SW 1271 (cell line): ENCODE measurements around the gene CTSW.

Experiments
- DNase-seq, 2 experiments: peaks; one replicate each; lab custom pipeline; 2025; lab: John Stamatoyannopoulos, UW

Gene CTSW

GRCh38 chr11:65903068-65903481 lies 23.4 kb downstream of the CTSW start:
- peak; percentile 91 to 97 for DNase-seq

GRCh38 chr11:65903715-65904114 lies 24.1 kb downstream of the CTSW start:
- no peak for DNase-seq

GRCh38 chr11:65906602-65907001 lies 27.0 kb downstream of the CTSW start:
- DNase-seq: no peak

GRCh38 chr11:65907878-65908277 lies 28.2 kb downstream of the CTSW start:
- DNase-seq: no peak

- peak; percentile 83 to 90 for DNase-seq
These were observed 32.3 kb downstream of the CTSW start for GRCh38 chr11:65911682-65912568.

- DNase-seq: no peak
These were observed 33.2 kb downstream of the CTSW start for GRCh38 chr11:65912845-65913244.

GRCh38 chr11:65915101-65915820 lies 35.6 kb downstream of the CTSW start:
- no peak for DNase-seq

- DNase-seq: peak; percentile 95 to 97
These were observed 36.2 kb downstream of the CTSW start for GRCh38 chr11:65915821-65916251.

- no peak for DNase-seq
These were observed 36.8 kb downstream of the CTSW start for GRCh38 chr11:65916391-65916790.

GRCh38 chr11:65917077-65917433 lies 37.4 kb downstream of the CTSW start:
- DNase-seq: no peak

GRCh38 chr11:65917434-65918210 lies 38.0 kb downstream of the CTSW start:
- DNase-seq: no peak

- peak in 1 of 2 experiments; percentile 61 for DNase-seq
These were observed 38.8 kb downstream of the CTSW start, which contains the start of gene C11orf68 for GRCh38 chr11:65918211-65919140. C11orf68 (minus strand) TSS chr11:65919062; CDS start chr11:65919031, 31 bp downstream.

- DNase-seq: peak; percentile 85 to 94
These were observed 39.5 kb downstream of the CTSW start, which contains the start of gene DRAP1 for GRCh38 chr11:65919141-65919572. DRAP1 (plus strand) TSS chr11:65919426; CDS start chr11:65919502, 76 bp downstream.

GRCh38 chr11:65919573-65920371 lies 40.1 kb downstream of the CTSW start:
- DNase-seq: peak in 1 of 2 experiments; percentile 69

GRCh38 chr11:65920372-65920802 lies 40.8 kb downstream of the CTSW start:
- no peak for DNase-seq

GRCh38 chr11:65921033-65921555 lies 41.5 kb downstream of the CTSW start:
- no peak for DNase-seq

GRCh38 chr11:65921876-65922275 lies 42.2 kb downstream of the CTSW start:
- no peak for DNase-seq

- no peak for DNase-seq
These were observed 42.9 kb downstream of the CTSW start for GRCh38 chr11:65922565-65922964.

- no peak for DNase-seq
These were observed 45.8 kb downstream of the CTSW start for GRCh38 chr11:65925397-65925796.
